ENCODE measurements around the gene SAP25.
A peak's percentile ranks its signal among the peaks of the same experiment; 100 is the strongest.

The SAP25 gene

GRCh38 chr7:100584683-100585510 is 11.2 kb upstream of the SAP25 start:
- Histone ChIP-seq H3K4me3 (ENCODE audit: low read length) (peak overlapping the region; percentile 78), H4K20me1 (ENCODE audit: control insufficient read depth, insufficient read depth, low read depth, low read length) (peaks cover 5% of the 10 kb centered on the region; the same call in 1 of the 2 replicates), H3K36me3 (ENCODE audit: control insufficient read depth, low read length) (peaks cover 40% of the 10 kb centered on the region), H3F3A (ENCODE audit: control insufficient read depth, insufficient read depth) (peaks cover 18% of the 10 kb centered on the region), H3K9me2 (replicated peaks; ENCODE audit: control insufficient read depth, low read length) (no peaks in the 10 kb centered on the region), H3K9me3 (ENCODE audit: control insufficient read depth, insufficient read depth, low read length) (no peaks in the 10 kb centered on the region), H3K4me1 (ENCODE audit: control insufficient read depth, low read length) (peaks cover 36% of the 10 kb centered on the region), H3K4me2 (ENCODE audit: low read length) (peak overlapping the region; percentile 87), H3K79me2 (ENCODE audit: control insufficient read depth, low read length) (peaks cover 33% of the 10 kb centered on the region), H3K27ac (ENCODE audit: low read depth, low read length) (peak overlapping the region; percentile 93), H3K27me3 (ENCODE audit: control insufficient read depth, low read length) (no peaks in the 10 kb centered on the region)
- TF ChIP-seq EZH2phosphoT487 (IDR thresholded peaks at IDR 0.05; ENCODE audit: borderline replicate concordance, low read length): no peak
- TF ChIP-seq, protein P1, sequence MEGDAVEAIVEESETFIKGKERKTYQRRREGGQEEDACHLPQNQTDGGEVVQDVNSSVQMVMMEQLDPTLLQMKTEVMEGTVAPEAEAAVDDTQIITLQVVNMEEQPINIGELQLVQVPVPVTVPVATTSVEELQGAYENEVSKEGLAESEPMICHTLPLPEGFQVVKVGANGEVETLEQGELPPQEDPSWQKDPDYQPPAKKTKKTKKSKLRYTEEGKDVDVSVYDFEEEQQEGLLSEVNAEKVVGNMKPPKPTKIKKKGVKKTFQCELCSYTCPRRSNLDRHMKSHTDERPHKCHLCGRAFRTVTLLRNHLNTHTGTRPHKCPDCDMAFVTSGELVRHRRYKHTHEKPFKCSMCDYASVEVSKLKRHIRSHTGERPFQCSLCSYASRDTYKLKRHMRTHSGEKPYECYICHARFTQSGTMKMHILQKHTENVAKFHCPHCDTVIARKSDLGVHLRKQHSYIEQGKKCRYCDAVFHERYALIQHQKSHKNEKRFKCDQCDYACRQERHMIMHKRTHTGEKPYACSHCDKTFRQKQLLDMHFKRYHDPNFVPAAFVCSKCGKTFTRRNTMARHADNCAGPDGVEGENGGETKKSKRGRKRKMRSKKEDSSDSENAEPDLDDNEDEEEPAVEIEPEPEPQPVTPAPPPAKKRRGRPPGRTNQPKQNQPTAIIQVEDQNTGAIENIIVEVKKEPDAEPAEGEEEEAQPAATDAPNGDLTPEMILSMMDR (IDR thresholded peaks at IDR 0.05; ENCODE audit: low read depth, low read length, poor library complexity, severe bottlenecking): no peak

DNA sequence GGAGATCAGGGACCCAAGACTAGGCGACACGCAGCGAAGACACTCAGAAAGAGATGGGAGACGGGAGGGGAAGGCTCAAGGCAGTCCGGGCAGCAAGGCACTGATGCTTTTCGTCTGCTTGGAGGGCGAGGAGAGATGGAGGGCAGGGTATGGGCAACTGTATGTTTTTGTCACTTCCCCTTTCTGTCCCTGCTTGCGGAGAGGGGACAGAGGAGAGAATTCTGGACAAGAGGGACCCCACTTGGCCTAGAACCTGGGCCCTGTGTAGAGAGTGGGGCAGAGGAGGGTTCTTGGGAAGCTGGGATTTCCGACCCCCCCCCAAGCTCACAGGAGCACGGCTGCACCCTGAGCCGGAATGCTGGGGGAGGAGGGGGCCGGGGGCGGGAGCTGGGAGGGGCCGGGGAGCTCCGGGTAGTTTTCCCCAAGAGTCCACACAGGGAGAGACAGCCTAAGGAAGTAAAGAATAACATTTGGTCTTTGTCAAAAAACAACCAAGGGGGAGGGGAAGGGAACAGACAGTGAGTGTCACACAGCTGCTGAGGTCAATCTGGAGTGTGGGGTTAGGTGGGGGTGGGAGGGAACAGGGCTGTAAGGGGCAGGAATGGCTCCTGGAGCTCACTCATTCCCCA is 10.5 kb upstream of the SAP25 start:
- Histone ChIP-seq H3K27ac (ENCODE audit: low read depth, low read length) (peak overlapping the region; percentile 93), H3K36me3 (ENCODE audit: control insufficient read depth, low read length) (peaks cover 45% of the 10 kb centered on the region), H3K79me2 (ENCODE audit: control insufficient read depth, low read length) (peaks cover 33% of the 10 kb centered on the region), H3K9me3 (ENCODE audit: control insufficient read depth, insufficient read depth, low read length) (no peaks in the 10 kb centered on the region), H3F3A (ENCODE audit: control insufficient read depth, insufficient read depth) (peaks cover 18% of the 10 kb centered on the region), H3K4me3 (ENCODE audit: low read length) (peak overlapping the region; percentile 78), H4K20me1 (ENCODE audit: control insufficient read depth, insufficient read depth, low read depth, low read length) (peaks cover 5% of the 10 kb centered on the region; the same call in 1 of the 2 replicates), H3K4me1 (ENCODE audit: control insufficient read depth, low read length) (peaks cover 36% of the 10 kb centered on the region), H3K9me2 (replicated peaks; ENCODE audit: control insufficient read depth, low read length) (no peaks in the 10 kb centered on the region), H3K27me3 (ENCODE audit: control insufficient read depth, low read length) (no peaks in the 10 kb centered on the region), H3K4me2 (ENCODE audit: low read length) (peak overlapping the region; percentile 87)
- no peak for TF ChIP-seq EZH2phosphoT487 (IDR thresholded peaks at IDR 0.05; ENCODE audit: borderline replicate concordance, low read length)
- TF ChIP-seq, protein P1 (IDR thresholded peaks at IDR 0.05; ENCODE audit: low read depth, low read length, poor library complexity, severe bottlenecking): no peak

GRCh38 chr7:100583132-100584053 is 9.7 kb upstream of the SAP25 start:
- Histone ChIP-seq H3K27ac (ENCODE audit: low read depth, low read length) (peak overlapping the region; percentile 93), H3K9me3 (ENCODE audit: control insufficient read depth, insufficient read depth, low read length) (no peaks in the 10 kb centered on the region), H3K4me1 (ENCODE audit: control insufficient read depth, low read length) (peaks cover 36% of the 10 kb centered on the region), H3K9me2 (replicated peaks; ENCODE audit: control insufficient read depth, low read length) (no peaks in the 10 kb centered on the region), H3K79me2 (ENCODE audit: control insufficient read depth, low read length) (peaks cover 33% of the 10 kb centered on the region), H3K4me2 (ENCODE audit: low read length) (peak overlapping the region; percentile 87), H3K36me3 (ENCODE audit: control insufficient read depth, low read length) (peaks cover 52% of the 10 kb centered on the region), H3K27me3 (ENCODE audit: control insufficient read depth, low read length) (no peaks in the 10 kb centered on the region), H3F3A (ENCODE audit: control insufficient read depth, insufficient read depth) (peaks cover 18% of the 10 kb centered on the region), H3K4me3 (ENCODE audit: low read length) (peak overlapping the region; percentile 78), H4K20me1 (ENCODE audit: control insufficient read depth, insufficient read depth, low read depth, low read length) (peaks cover 5% of the 10 kb centered on the region; the same call in 1 of the 2 replicates)
- TF ChIP-seq EZH2phosphoT487 (IDR thresholded peaks at IDR 0.05; ENCODE audit: borderline replicate concordance, low read length): no peak
- TF ChIP-seq, protein P1 (IDR thresholded peaks at IDR 0.05; ENCODE audit: low read depth, low read length, poor library complexity, severe bottlenecking): no peak

Data from DOHH2 (cell line).